Putamen (tissue), 1 donor: ENCODE results near the gene LMCD1.

Experiments
- DNase-seq: peaks from one replicate; pipeline ENCODE4 v3.0.0-alpha.2; 2016; ENCODE audit warnings: low spot score

Gene LMCD1

GRCh38 chr3:8536096-8537056 lies 34.8 kb downstream of the LMCD1 start:
- DNase-seq: no peak

GRCh38 chr3:8537440-8537839 lies 35.8 kb downstream of the LMCD1 start:
- no peak for DNase-seq

- no peak for DNase-seq
Observed at GRCh38 chr3:8538223-8538622, 36.6 kb downstream of the LMCD1 start.

DNA sequence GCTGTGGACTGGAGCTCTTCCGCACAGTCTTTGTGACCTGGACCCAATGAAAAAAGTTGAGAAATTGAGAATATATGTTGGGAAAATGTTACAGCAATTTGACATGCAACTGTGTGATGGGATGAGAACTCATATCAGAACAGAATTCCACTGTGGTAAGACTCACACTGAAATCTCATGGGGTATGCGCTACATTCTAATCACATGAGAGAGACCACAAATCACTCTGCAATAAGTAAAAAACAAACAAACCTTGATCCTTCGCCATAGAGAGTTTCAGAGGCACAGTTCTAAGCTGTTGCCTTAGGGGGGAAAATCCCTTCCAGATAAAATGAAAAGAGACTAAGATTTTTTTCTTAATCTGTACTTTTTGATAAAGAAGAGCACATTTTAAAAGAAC lies 37.3 kb downstream of the LMCD1 start:
- DNase-seq: no peak

DNA sequence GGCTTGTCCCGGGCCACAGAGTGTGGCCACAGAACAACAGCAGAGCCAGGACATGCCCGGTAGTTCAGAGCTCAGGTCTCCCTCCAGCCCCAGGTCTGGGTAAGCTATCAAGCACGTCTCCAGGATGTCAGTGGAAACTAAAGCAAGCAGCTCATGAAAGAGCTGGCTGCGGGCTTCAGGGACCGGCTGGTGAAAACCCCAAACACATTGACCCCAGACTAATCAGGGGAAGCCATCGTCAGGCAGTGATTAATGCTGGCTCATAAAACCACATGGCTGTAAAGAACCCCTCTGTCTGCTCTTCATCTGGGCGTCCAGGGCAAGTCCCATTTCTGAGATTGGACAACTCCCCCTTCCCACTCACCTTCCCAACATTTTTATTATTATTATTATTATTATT lies 37.8 kb downstream of the LMCD1 start:
- DNase-seq: no peak

GRCh38 chr3:8540456-8540855 lies 38.8 kb downstream of the LMCD1 start:
- DNase-seq: no peak

GRCh38 chr3:8541486-8541885 lies 39.9 kb downstream of the LMCD1 start:
- DNase-seq: no peak

DNA sequence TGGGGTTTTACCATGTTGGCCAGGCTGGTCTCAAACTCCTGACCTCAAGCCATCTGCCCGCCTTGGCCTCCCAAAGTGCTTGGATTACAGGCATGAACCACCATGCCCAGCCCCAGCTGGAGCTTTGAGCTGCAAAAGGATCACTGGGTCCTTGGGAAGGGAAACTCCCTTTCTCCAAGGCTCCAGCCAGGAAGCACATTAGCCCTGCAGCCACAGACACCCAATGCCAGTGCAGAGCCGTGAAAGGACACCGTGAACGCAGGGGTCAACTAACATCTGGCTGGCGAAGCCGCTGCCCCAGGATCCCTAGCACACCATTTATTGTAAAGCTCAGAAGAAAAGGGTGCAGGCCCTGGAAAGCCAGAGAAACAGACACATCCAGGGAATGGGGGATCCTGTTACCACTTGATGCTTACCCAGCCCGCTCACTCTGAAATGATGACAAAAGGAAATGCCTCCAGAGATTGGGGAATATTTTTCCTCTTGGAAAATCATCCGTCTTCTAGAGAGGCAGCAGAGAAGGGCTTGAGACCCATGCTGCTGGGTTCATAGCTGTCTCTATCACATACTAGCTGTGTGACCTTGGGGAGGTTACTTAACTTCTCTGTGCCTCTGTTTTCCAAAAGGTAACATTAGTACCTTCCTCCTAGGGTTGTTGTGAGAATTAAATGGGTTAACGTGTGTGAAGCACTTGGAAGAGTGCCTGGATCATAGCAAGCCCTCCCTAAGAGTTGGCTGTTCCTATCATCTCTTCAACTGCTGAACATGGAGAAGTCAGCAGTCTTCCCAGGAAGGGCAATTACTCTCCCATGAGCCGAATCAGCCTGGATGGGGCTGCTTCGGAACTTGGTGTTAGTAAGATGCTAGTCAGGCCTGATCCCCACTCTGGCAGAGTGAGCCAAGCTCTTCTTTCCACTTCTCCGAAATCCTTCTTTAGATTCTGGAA lies 40.8 kb downstream of the LMCD1 start:
- DNase-seq: no peak

DNA sequence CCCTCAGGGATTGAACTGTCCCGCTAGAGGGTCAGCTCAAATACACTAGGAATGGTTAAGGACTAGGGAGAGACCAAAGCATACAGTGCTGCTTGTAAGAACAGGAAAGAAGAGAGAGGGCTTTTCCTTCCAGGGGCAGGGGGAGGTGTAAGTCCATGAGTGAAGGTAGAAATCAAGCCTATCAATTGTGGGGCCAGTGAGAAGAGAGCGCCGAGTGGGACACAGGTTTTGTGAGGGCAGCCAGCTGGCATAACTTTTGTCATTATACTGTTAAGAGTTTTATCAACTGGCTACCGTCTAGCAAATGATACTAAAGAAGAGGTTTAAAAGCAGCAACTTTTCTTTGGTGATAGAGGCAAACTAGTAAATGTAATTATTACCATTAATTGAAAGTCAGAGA lies 45.0 kb downstream of the LMCD1 start:
- DNase-seq: no peak

- DNase-seq: no peak
Observed at GRCh38 chr3:8548502-8549275, 47.1 kb downstream of the LMCD1 start.

GRCh38 chr3:8549354-8549753 lies 47.7 kb downstream of the LMCD1 start:
- no peak for DNase-seq

DNA sequence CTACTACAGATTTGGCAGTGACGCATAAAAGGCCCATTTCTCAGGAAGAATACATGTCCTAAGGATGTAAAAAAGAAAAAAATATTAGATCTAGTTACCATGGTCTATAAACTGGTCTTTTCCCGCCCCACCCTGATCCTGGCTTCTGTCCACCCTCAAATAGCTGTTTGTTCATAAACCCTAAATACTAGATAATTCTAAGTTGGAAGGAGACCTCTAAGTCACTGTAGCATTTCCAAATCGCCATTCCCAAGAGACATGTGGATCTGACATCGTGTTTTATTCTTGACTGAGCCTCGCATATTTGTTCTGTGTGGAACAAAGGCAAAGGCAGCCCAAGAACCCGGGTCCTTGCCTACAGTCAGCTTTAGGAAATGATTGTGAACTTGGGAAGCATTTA lies 49.0 kb downstream of the LMCD1 start:
- DNase-seq: no peak

DNA sequence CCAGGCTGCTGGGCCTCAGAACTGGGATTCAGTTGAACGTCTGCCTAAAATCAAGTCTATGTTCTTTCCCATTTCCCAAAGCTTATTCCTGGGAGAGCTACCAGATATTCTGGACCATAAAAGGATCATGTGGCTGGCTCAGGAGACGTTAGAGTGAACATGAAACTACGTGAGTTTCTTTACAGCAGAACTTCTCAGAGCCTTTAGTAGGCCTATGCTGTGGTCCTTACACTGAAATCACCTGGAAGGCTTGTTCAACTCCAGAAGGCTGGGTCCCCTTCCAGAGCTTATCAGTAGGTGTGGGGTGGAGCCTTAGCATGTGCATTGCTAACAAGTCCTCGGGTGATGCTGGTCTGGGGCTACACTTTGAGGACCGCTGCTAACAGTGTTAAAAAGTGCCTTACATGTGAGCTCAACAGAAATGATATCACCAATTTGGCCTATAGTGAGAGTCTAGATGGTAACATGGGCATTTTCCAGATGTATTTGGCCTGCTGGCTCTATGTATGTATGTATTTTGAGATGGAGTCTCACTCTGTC lies 50.7 kb downstream of the LMCD1 start:
- DNase-seq: no peak

- no peak for DNase-seq
Observed at GRCh38 chr3:8553405-8553804, 51.8 kb downstream of the LMCD1 start.

GRCh38 chr3:8554696-8555095 lies 53.1 kb downstream of the LMCD1 start:
- DNase-seq: no peak

GRCh38 chr3:8555113-8555661 lies 53.6 kb downstream of the LMCD1 start:
- no peak for DNase-seq

- no peak for DNase-seq
Observed at GRCh38 chr3:8555725-8556472, 54.3 kb downstream of the LMCD1 start.

- DNase-seq: no peak
Observed at GRCh38 chr3:8556473-8556869, 54.8 kb downstream of the LMCD1 start.

- DNase-seq: no peak
Observed at GRCh38 chr3:8557298-8557697, 55.7 kb downstream of the LMCD1 start.

DNA sequence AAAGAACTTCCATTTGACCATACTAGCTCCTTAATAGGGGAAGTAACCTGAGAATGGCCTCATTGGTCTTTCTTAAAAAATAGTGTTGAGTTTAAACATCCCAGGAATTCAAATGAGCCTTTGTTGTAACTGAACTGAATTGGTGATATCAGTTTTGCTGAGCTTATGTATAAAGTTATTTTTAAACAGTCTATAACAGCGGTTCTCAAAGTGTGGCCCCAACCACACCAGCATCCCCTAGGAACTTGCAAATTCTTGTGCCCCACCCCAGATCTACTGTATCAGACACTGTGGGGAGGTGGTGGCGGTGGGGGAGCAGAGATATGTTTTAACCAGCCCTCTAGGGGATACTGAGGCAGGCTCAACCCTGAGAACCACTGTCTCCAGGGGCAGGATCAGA lies 57.0 kb downstream of the LMCD1 start:
- no peak for DNase-seq

GRCh38 chr3:8559351-8559750 lies 57.7 kb downstream of the LMCD1 start:
- no peak for DNase-seq
